NCI-H2227 (cell line): Measurements from ENCODE around the gene GAMT.
A peak's percentile ranks its signal among the peaks of the same experiment; 100 is the strongest.

Experiments used
- DNase-seq: peaks from one replicate; lab custom pipeline; 2025; ENCODE audit not compliant: unreplicated experiment; lab: John Stamatoyannopoulos, UW

The GAMT gene

GRCh38 chr19:1401889-1402217 is 511 bp upstream of the GAMT start:
- no peak for DNase-seq

GRCh38 chr19:1400281-1401137 is 833 bp downstream of the GAMT start:
- no peak for DNase-seq

GRCh38 chr19:1399745-1400144 is 1.6 kb downstream of the GAMT start:
- DNase-seq: no peak

GRCh38 chr19:1399079-1399478 is 2.3 kb downstream of the GAMT start:
- DNase-seq: no peak

- no peak for DNase-seq
These were observed 3.5 kb downstream of the GAMT start for GRCh38 chr19:1397838-1398237.

GRCh38 chr19:1396768-1397679 is 4.3 kb downstream of the GAMT start:
- DNase-seq: no peak

GRCh38 chr19:1396019-1396767 is 5.1 kb downstream of the GAMT start:
- DNase-seq: no peak

GRCh38 chr19:1395194-1396018 is 5.9 kb downstream of the GAMT start:
- DNase-seq: no peak

GRCh38 chr19:1394252-1395193 is 6.8 kb downstream of the GAMT start:
- DNase-seq: peak; percentile 71

- DNase-seq: no peak
These were observed 7.5 kb downstream of the GAMT start for GRCh38 chr19:1393841-1394240.

- no peak for DNase-seq
These were observed 8.3 kb downstream of the GAMT start for GRCh38 chr19:1392939-1393530.

- no peak for DNase-seq
These were observed 8.9 kb downstream of the GAMT start for GRCh38 chr19:1392407-1392806.

- no peak for DNase-seq
These were observed 10.4 kb downstream of the GAMT start for GRCh38 chr19:1390890-1391423.

- no peak for DNase-seq
These were observed 12.1 kb downstream of the GAMT start for GRCh38 chr19:1389033-1389940.

GRCh38 chr19:1388637-1389026 is 12.7 kb downstream of the GAMT start:
- no peak for DNase-seq

- DNase-seq: peak; percentile 71
These were observed 13.4 kb downstream of the GAMT start for GRCh38 chr19:1387684-1388636.
